Esophagus muscularis mucosa (tissue), 4 donors: ENCODE data around the gene MZF1.

Experiments used
- CTCF ChIP-seq, 3 experiments: fragments of 200-600 bp in 2 of 3; fragments of 450-650 bp in 1 of 3; sonication (generic) in 2 of 3; IDR thresholded peaks; one replicate each; pipeline ENCODE4 v1.5.1; 2017 to 2019; ENCODE audit warnings: antibody characterized with exemption in 3 of 3, mild to moderate bottlenecking in 2 of 3, moderate library complexity in 1 of 3
- EP300 ChIP-seq: sonication (generic); formaldehyde crosslinking; IDR thresholded peaks from one replicate; pipeline ENCODE4 v1.6.1; 2017; ENCODE audit warnings: antibody characterized with exemption
- POLR2A ChIP-seq: fragments of 450-650 bp; IDR thresholded peaks from one replicate; pipeline ENCODE4 v1.6.1; 2017; ENCODE audit warnings: antibody characterized with exemption, moderate library complexity, mild to moderate bottlenecking, low read depth

- TF ChIP-seq CTCF (IDR thresholded peaks at IDR 0.05) (no peak), POLR2A (no peak), EP300 (no peak)
These were observed 6.5 kb upstream of the MZF1 start for GRCh38 chr19:58579473-58580142.
